Loucy (cell line): ENCODE results near the gene TET2.

ENCODE experiments used
- H2AFZ ChIP-seq: fragments of 200-600 bp; sonication (generic); 2 replicates; pipeline ENCODE4 v1.6.0; 2016; ENCODE audit warnings: antibody characterized with exemption, mild to moderate bottlenecking, low read length, moderate library complexity
- H3F3A ChIP-seq: fragments of 200-600 bp; 2 replicates; pipeline ENCODE4 v1.6.0; 2016; ENCODE audit warnings: antibody characterized with exemption, low read depth, mild to moderate bottlenecking
- H3K27me3 ChIP-seq: fragments of 200-600 bp; sonication (generic); 2 replicates; pipeline ENCODE4 v1.6.1; 2014; ENCODE audit warnings: low read length, mild to moderate bottlenecking; ENCODE audit not compliant: insufficient read depth, poor library complexity, severe bottlenecking
- H3K36me3 ChIP-seq: fragments of 200-600 bp; sonication (generic); 2 replicates; pipeline ENCODE4 v1.6.1; 2016; ENCODE audit warnings: low read length; ENCODE audit not compliant: insufficient read depth
- H3K4me1 ChIP-seq: fragments of 200-600 bp; sonication (generic); 2 replicates; pipeline ENCODE4 v1.5.1; 2014; ENCODE audit warnings: low read length, mild to moderate bottlenecking; ENCODE audit not compliant: insufficient read depth, poor library complexity, severe bottlenecking
- H3K4me2 ChIP-seq: fragments of 200-600 bp; sonication (generic); 2 replicates; pipeline ENCODE4 v1.6.0; 2014; ENCODE audit warnings: antibody characterized with exemption, low read length, low read depth, mild to moderate bottlenecking; ENCODE audit not compliant: poor library complexity, severe bottlenecking
- H3K4me3 ChIP-seq: fragments of 200-600 bp; sonication (generic); 2 replicates; pipeline ENCODE4 v1.5.1; 2014; ENCODE audit warnings: low read length, mild to moderate bottlenecking, mixed read lengths; ENCODE audit not compliant: poor library complexity, severe bottlenecking
- H3K79me2 ChIP-seq: fragments of 200-600 bp; sonication (generic); 2 replicates; pipeline ENCODE4 v1.6.1; 2014; ENCODE audit warnings: low read length; ENCODE audit not compliant: insufficient read depth
- H3K9ac ChIP-seq: fragments of 200-600 bp; sonication (generic); 2 replicates; pipeline ENCODE4 v1.6.0; 2014; ENCODE audit warnings: mild to moderate bottlenecking, low read depth, low read length, moderate library complexity; ENCODE audit not compliant: poor library complexity, severe bottlenecking
- H3K9me2 ChIP-seq: fragments of 200-600 bp; sonication (generic); replicated peaks from 2 replicates; pipeline ENCODE4 v1.6.1; 2016; ENCODE audit warnings: low read depth, low read length, mixed read lengths
- H3K9me3 ChIP-seq: fragments of 200-600 bp; sonication (generic); 2 replicates; pipeline ENCODE4 v1.6.1; 2014; ENCODE audit warnings: mild to moderate bottlenecking, antibody characterized with exemption, low read length, low read depth; ENCODE audit not compliant: insufficient read depth
- H4K20me1 ChIP-seq: fragments of 200-600 bp; sonication (generic); 2 replicates; pipeline ENCODE4 v1.6.0; 2014; ENCODE audit warnings: antibody characterized with exemption, low read length, mild to moderate bottlenecking; ENCODE audit not compliant: insufficient read depth, poor library complexity, severe bottlenecking
- CTCF ChIP-seq: fragments of 200-600 bp; sonication (generic); conservative IDR thresholded peaks from 2 replicates; pipeline ENCODE4 v1.5.1; 2014; ENCODE audit warnings: mild to moderate bottlenecking, antibody characterized with exemption, low read length
- EZH2phosphoT487 ChIP-seq: fragments of 200-600 bp; IDR thresholded peaks from 2 replicates; pipeline ENCODE4 v1.6.1; 2018; ENCODE audit warnings: antibody characterized with exemption, mild to moderate bottlenecking, moderate library complexity, borderline replicate concordance

TET2 gene

GRCh38 chr4:105225500-105225899 lies 78.8 kb downstream of the TET2 start:
- Histone ChIP-seq H3K9ac (no peak overlapping the region), H2AFZ (no peak overlapping the region), H3K9me3 (no peaks in the 10 kb centered on the region), H3K79me2 (no peaks in the 10 kb centered on the region), H3K4me1 (no peaks in the 10 kb centered on the region), H4K20me1 (no peaks in the 10 kb centered on the region), H3K27me3 (no peaks in the 10 kb centered on the region), H3F3A (no peaks in the 10 kb centered on the region), H3K36me3 (no peaks in the 10 kb centered on the region), H3K4me3 (no peak overlapping the region), H3K4me2 (no peak overlapping the region), H3K9me2 (no peaks in the 10 kb centered on the region)
- TF ChIP-seq CTCF: no peak
- TF ChIP-seq EZH2phosphoT487: no peak

- no peaks in the 10 kb centered on the region for H3K4me1 ChIP-seq
- no peak overlapping the region for H3K4me3 ChIP-seq
- H3K36me3 ChIP-seq: no peaks in the 10 kb centered on the region
- no peaks in the 10 kb centered on the region for H4K20me1 ChIP-seq
- H3F3A ChIP-seq: no peaks in the 10 kb centered on the region
- TF ChIP-seq EZH2phosphoT487 (no peak), CTCF (no peak)
- H3K9me2 ChIP-seq: no peaks in the 10 kb centered on the region
- no peak overlapping the region for H2AFZ ChIP-seq
- H3K79me2 ChIP-seq: no peaks in the 10 kb centered on the region
- H3K9ac ChIP-seq: no peak overlapping the region
- H3K9me3 ChIP-seq: no peaks in the 10 kb centered on the region
- no peak overlapping the region for H3K4me2 ChIP-seq
- H3K27me3 ChIP-seq: no peaks in the 10 kb centered on the region
Measured at GRCh38 chr4:105227054-105227453, 80.4 kb downstream of the TET2 start.

GRCh38 chr4:105230287-105230686 lies 83.6 kb downstream of the TET2 start:
- H3K9me2 ChIP-seq: no peaks in the 10 kb centered on the region
- no peaks in the 10 kb centered on the region for H3K79me2 ChIP-seq
- H4K20me1 ChIP-seq: no peaks in the 10 kb centered on the region
- no peaks in the 10 kb centered on the region for H3K36me3 ChIP-seq
- TF ChIP-seq EZH2phosphoT487 (no peak), CTCF (no peak)
- no peak overlapping the region for H3K4me2 ChIP-seq
- no peaks in the 10 kb centered on the region for H3K9me3 ChIP-seq
- no peak overlapping the region for H3K4me3 ChIP-seq
- no peak overlapping the region for H3K9ac ChIP-seq
- no peaks in the 10 kb centered on the region for H3K4me1 ChIP-seq
- H2AFZ ChIP-seq: no peak overlapping the region
- no peaks in the 10 kb centered on the region for H3F3A ChIP-seq
- no peaks in the 10 kb centered on the region for H3K27me3 ChIP-seq
